Suprapubic skin (tissue), 4 donors: ENCODE results near the gene TMEM131. TPM values are rescaled to one million over a fixed set of nuclear protein-coding genes. Genes with fewer than 3 reads are reported as not detected.

ENCODE experiments used
- DNase-seq, 2 donors: peaks; one replicate each; pipeline ENCODE4 v3.0.0-alpha.2; 2019; ENCODE audit warnings: low spot score in 2 of 2
- H3K27ac ChIP-seq: fragments of 200-600 bp; sonication (generic); one replicate; pipeline ENCODE4 v1.5.1; 2019
- H3K27me3 ChIP-seq: fragments of 200-600 bp; sonication (generic); one replicate; pipeline ENCODE4 v1.5.1; 2019
- H3K36me3 ChIP-seq: fragments of 200-600 bp; sonication (generic); one replicate; pipeline ENCODE4 v1.5.1; 2019
- H3K4me1 ChIP-seq: fragments of 200-600 bp; sonication (generic); one replicate; pipeline ENCODE4 v1.5.1; 2019
- H3K4me3 ChIP-seq: fragments of 200-600 bp; sonication (generic); one replicate; pipeline ENCODE4 v1.5.1; 2019; ENCODE audit warnings: mild to moderate bottlenecking
- H3K9me3 ChIP-seq: fragments of 200-600 bp; sonication (generic); one replicate; pipeline ENCODE4 v1.5.1; 2019
- EP300 ChIP-seq: sonication (generic); formaldehyde crosslinking; IDR thresholded peaks from one replicate; pipeline ENCODE4 v1.6.1; 2017; ENCODE audit warnings: antibody characterized with exemption
- POLR2A ChIP-seq, 2 donors: fragments of 450-650 bp; IDR thresholded peaks; one replicate each; pipeline ENCODE4 v1.6.1; 2017; ENCODE audit warnings: antibody characterized with exemption in 2 of 2, mild to moderate bottlenecking in 2 of 2, moderate library complexity in 2 of 2
- POLR2AphosphoS5 ChIP-seq, 3 donors: sonication (generic); formaldehyde crosslinking; IDR thresholded peaks; one replicate each; pipeline ENCODE4 v1.6.1; 2017; ENCODE audit warnings: antibody characterized with exemption in 3 of 3
- WGBS: methylation state at CpG from one replicate; pipeline ENCODE4 v1.1.5; 2018; 5-methylcytosine and 5-hydroxymethylcytosine counted together
- total RNA-seq, 4 donors: library from RNA; depleted of rRNA; stranded (reverse); fragments of >200 nt; gene quantifications; one replicate each; pipeline ENCODE4 v1.1.0, GENCODE V29; 2016
- TF ChIP-seq, protein P1 (sequence below), 2 donors: fragments of 200-600 bp in 1 of 2; fragments of 450-650 bp in 1 of 2; sonication (generic) in 1 of 2; IDR thresholded peaks; one replicate each; pipeline ENCODE4 v1.5.1; 2016 to 2019; ENCODE audit warnings: antibody characterized with exemption in 2 of 2, mild to moderate bottlenecking in 1 of 2, moderate library complexity in 1 of 2

TMEM131 gene
- total RNA-seq, 4 donors from 2014 or later, result 39.7 to 117 (median 42.5) TPM

DNA sequence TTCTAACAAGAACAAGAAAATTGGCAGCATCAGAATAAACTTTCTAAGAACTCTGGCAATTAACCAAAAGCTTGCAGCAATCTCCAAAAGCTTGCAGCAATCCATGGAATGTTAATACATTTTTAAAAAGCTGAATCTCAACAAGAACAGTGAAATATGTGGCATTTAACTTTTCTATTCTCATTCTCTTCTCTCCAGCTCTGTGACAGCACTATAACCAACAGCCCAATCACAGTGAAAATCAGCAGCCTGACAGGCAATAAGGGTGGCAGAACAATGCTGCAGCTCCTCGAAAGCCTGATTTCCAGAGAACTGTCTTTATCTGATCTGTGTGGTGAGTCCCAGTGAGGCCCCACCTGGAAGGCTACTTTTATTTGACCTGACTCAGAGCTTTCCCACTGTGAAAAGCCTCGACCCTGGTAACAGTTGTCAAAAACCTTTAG, 60.0 kb downstream of the TMEM131 start:
- H3K4me1 ChIP-seq, result peaks cover 34% of the 10 kb centered on the region
- no peaks in the 10 kb centered on the region for H3K36me3 ChIP-seq
- no peaks in the 10 kb centered on the region for H3K9me3 ChIP-seq
- 20% methylated on average over 2 of the region's 2 CpGs for WGBS
- no peak overlapping the region for H3K4me3 ChIP-seq
- H3K27me3 ChIP-seq, result no peaks in the 10 kb centered on the region
- no peak overlapping the region for H3K27ac ChIP-seq
- DNase-seq, result no peak
- no peak for TF ChIP-seq POLR2A (IDR thresholded peaks at IDR 0.05)
- no peak for TF ChIP-seq EP300
- TF ChIP-seq POLR2AphosphoS5 (IDR thresholded peaks at IDR 0.05), result no peak
- TF ChIP-seq, protein P1, sequence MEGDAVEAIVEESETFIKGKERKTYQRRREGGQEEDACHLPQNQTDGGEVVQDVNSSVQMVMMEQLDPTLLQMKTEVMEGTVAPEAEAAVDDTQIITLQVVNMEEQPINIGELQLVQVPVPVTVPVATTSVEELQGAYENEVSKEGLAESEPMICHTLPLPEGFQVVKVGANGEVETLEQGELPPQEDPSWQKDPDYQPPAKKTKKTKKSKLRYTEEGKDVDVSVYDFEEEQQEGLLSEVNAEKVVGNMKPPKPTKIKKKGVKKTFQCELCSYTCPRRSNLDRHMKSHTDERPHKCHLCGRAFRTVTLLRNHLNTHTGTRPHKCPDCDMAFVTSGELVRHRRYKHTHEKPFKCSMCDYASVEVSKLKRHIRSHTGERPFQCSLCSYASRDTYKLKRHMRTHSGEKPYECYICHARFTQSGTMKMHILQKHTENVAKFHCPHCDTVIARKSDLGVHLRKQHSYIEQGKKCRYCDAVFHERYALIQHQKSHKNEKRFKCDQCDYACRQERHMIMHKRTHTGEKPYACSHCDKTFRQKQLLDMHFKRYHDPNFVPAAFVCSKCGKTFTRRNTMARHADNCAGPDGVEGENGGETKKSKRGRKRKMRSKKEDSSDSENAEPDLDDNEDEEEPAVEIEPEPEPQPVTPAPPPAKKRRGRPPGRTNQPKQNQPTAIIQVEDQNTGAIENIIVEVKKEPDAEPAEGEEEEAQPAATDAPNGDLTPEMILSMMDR (IDR thresholded peaks at IDR 0.05), result no peak

DNA sequence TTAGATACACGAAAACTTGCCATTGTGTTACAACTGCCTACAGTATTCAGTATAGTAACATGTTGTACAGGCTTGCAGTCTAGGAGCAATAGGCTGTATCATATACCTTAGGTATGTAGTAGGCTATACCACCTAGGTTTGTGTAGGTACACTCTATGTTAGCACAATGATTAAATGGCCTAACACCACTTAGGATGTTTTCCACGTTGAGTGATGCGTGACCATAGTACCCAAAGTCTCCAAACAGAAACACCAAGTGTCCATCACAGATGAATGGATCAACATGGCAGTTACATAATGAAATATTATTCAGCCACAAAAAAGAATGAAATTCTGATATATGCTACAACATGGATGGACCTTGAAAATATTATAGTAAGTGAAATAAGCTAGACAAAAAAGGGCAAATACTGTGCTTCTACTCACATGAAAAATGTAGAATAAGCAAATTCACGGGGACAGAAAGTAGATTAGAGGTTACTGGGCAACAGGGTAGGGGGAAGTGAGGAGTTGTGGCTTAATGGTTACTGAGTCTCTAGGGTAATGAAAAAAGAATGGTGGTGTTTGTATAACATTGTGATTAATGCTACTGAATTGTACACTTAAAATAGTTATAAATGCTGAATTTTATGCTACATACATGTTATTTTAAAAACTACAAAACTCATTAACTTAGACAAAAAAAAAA, 62.6 kb downstream of the TMEM131 start:
- Histone ChIP-seq H3K4me3 (no peak overlapping the region), H3K4me1 (peaks cover 34% of the 10 kb centered on the region), H3K27ac (no peak overlapping the region), H3K36me3 (no peaks in the 10 kb centered on the region), H3K27me3 (no peaks in the 10 kb centered on the region), H3K9me3 (no peaks in the 10 kb centered on the region)
- TF ChIP-seq POLR2AphosphoS5 (IDR thresholded peaks at IDR 0.05), result no peak
- TF ChIP-seq POLR2A (IDR thresholded peaks at IDR 0.05), result no peak
- TF ChIP-seq, protein P1 (IDR thresholded peaks at IDR 0.05), result no peak
- no peak for TF ChIP-seq EP300
- DNase-seq, result no peak
- 93% methylated on average over 4 of the region's 4 CpGs for WGBS

DNA sequence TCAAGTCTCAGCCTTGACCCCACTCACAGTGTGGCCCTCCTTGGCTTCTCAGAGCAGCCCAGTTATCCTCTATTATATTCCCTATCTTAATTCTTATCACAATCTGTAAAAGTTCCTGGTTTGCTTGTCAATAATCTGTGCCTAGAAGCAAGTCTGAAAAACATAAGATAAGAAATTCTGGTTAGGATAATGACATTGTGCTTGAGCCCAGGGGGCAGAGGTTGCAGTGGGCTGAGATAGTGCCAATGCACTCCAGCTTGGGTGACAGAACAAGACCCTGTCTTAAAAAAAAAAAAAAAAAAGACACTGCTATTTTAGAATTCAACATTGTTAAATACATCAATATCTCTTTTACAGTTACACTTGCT, 63.9 kb downstream of the TMEM131 start:
- H3K9me3 ChIP-seq, result no peaks in the 10 kb centered on the region

DNA sequence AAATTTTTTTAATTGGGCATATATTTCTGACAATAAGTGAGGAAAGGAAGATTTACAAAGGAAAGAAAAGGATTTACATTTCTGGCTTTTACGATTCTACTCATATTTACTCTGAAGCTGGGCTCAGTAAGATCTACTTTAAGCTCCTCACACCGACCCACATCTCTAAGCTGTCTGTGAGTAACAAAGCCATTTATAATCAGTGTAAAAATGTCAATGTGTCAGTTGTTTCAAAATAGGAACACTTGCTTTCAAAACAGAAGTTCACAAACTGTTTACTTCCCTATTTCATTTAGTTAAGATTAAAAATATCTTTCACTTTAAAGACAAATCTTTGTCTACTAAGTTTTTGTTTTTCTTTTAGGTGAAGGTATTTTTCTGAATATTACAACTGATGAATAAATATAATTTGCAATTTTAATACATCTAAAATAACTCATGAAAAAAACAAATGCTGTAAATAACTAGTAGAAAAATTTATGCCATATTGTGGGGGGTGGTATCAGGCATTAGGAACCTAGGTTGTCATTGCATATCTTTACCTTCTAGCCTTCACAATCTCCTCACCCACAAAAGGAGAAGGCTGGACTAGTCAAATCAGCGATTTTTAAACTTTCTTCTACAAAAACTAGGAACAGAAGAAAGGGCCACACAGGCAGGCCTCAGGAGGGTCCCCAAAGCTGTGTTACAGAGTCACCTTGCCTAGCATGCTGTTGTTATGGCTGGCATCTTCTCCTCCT, 64.5 kb downstream of the TMEM131 start:
- H3K4me3 ChIP-seq, result no peak overlapping the region
- peaks cover 27% of the 10 kb centered on the region for H3K4me1 ChIP-seq
- TF ChIP-seq EP300 (no peak), POLR2AphosphoS5 (IDR thresholded peaks at IDR 0.05) (no peak), POLR2A (IDR thresholded peaks at IDR 0.05) (no peak)
- TF ChIP-seq, protein P1 (IDR thresholded peaks at IDR 0.05), result no peak
- H3K27me3 ChIP-seq, result no peaks in the 10 kb centered on the region
- no peak overlapping the region for H3K27ac ChIP-seq
- 67% methylated on average over 3 of the region's 3 CpGs for whole genome bisulfite sequencing
- H3K9me3 ChIP-seq, result no peaks in the 10 kb centered on the region
- no peaks in the 10 kb centered on the region for H3K36me3 ChIP-seq
- DNase-seq, result no peak

More for the DNA sequence above, 63.9 kb downstream of the TMEM131 start:
- H3K27ac ChIP-seq, result no peak overlapping the region
- TF ChIP-seq, protein P1 (IDR thresholded peaks at IDR 0.05), result no peak
- no peak for TF ChIP-seq EP300
- H3K36me3 ChIP-seq, result no peaks in the 10 kb centered on the region
- H3K27me3 ChIP-seq, result no peaks in the 10 kb centered on the region
- H3K4me3 ChIP-seq, result no peak overlapping the region
- H3K4me1 ChIP-seq, result peaks cover 33% of the 10 kb centered on the region
- DNase-seq, result no peak

DNA sequence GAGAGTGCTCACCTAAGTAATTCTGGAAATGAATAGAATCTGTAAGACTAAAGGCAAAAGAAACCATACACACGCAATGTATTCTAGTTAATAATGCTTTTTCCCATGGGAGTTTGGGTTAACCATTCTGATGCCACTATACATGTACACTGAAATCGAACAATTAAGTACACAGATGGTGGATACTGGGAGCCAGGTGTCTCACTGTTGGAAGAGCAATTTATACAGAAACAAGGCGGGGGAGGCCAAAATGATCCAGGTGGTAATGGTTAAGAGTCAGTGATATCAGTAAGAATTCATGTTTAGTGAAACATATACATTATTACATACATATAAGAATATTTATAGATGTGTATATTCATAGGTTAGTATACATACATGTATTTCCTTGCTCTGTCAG, 67.2 kb downstream of the TMEM131 start:
- no peak for DNase-seq
- TF ChIP-seq, protein P1 (IDR thresholded peaks at IDR 0.05), result no peak
- TF ChIP-seq POLR2A (IDR thresholded peaks at IDR 0.05), result no peak
- no peak for TF ChIP-seq EP300
- Histone ChIP-seq H3K4me3 (no peak overlapping the region), H3K9me3 (no peaks in the 10 kb centered on the region), H3K36me3 (peaks cover 21% of the 10 kb centered on the region), H3K27ac (no peak overlapping the region), H3K27me3 (no peaks in the 10 kb centered on the region), H3K4me1 (peaks cover 5% of the 10 kb centered on the region)
- WGBS, result 94% methylated on average over 3 of the region's 3 CpGs
